ENCODE results near the gene POU2AF1.

GRCh38 chr11:111426617-111427016 lies 47.5 kb upstream of the POU2AF1 start:
- TF ChIP-seq CTCF (IDR thresholded peaks at IDR 0.05) (no peak), ZFX (IDR thresholded peaks at IDR 0.05; ENCODE audit: borderline replicate concordance) (no peak)
